Subcutaneous preadipocyte (primary cell): Measurements from ENCODE around the gene DAPK3. TPM values are rescaled to one million over a fixed set of nuclear protein-coding genes. Genes with fewer than 3 reads are reported as not detected.

Experiments
- small RNA-seq: library from RNA; depleted of rRNA; stranded (forward); fragments of <200 nt; gene quantifications from one replicate; pipeline ENCODE3, GENCODE V24; 2012
- total RNA-seq: library from RNA; depleted of rRNA; stranded (reverse); fragments of >200 nt; gene quantifications from 2 replicates; pipeline ENCODE4 v1.2.3, GENCODE V29; 2012

Gene DAPK3
- total RNA-seq, result 49.1 and 50.0 TPM in 2 replicates

DNA sequence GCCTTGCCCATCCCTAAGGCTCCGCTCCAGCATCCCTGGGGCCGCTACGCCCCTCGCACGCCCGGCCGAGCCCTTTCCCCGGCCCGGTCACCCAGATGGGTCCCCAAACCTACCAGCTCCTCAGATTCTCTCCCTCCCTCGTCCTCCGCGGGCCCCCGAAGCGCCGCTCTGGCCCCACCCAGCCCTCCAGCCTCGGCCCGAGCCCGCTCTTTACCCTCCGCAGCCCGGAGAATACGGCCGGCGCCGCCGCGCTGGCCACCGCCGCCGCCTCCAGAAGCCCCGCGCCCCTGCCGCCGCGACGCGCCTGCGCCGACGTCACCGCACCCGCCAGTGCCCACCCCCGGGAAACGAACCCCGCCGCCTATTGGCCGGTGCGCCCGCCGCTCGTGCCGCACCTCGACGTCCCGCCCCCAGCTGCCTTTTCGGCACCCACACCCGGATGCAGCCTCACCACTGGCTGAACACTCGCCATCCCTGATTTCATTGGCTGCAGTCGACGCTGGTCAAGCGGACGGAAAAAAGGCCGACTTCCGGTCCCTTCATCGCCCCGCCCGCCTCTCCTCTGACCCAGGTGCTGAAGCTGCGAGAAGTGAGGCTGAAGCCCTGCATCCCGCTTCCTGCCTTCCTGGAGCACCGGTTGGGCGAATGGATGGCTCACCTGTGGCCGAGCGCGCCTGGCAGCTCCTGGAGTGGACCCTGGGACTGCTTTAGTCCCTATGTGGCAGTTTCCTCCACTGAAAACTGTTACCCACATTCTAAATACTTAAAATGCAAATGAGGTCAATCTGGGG is at the start of gene DAPK3:
TSS of gene DAPK3 (minus strand) at position 292 of the 791 bp plus-strand sequence. CDS start 1,364 bp downstream, outside the sequence.

DNA sequence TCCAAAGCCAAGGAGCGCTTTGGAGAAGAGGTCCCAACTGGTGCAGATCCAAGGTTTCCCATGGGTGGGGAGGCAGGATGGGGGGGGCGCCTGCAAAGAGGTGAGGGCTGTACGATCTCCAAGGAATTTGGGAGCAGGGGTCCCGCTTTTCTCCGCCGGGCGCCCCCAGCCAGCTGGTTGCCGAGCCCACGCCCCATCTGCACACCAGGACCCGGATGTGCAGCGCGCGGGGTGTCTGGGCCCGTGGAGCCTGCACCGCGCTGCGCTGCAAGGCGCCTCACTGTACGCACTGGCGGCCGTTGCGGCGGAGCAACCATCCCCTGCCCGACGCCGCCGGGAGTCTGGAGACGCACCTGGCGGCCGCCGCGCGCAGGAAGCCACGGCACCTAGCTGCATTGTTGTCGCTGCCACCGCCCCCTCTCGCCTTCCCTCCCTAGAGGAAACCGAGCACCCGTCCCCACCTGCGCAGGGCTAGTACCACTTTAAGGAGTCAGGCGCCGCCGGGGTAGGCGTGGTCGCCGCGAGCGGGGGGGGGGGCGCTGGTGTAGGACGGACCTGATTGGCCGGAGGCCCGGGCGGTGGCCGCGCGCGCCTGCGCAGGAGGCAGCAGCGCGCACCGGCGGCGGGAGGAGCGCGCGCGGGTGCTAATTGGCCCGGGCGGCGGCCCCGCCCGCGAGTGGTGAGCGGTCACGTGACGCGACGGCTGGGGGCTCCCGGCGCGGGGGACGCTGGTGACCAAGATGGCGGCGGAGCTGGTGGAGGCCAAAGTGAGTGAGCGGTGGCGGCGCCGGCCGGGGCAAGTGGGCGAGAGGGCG is 36.3 kb upstream of the DAPK3 start, which contains the start of gene PIAS4:
TSS of gene PIAS4 (plus strand) at position 716 of the 815 bp plus-strand sequence. CDS start at position 741, 25 bp downstream.

DNA sequence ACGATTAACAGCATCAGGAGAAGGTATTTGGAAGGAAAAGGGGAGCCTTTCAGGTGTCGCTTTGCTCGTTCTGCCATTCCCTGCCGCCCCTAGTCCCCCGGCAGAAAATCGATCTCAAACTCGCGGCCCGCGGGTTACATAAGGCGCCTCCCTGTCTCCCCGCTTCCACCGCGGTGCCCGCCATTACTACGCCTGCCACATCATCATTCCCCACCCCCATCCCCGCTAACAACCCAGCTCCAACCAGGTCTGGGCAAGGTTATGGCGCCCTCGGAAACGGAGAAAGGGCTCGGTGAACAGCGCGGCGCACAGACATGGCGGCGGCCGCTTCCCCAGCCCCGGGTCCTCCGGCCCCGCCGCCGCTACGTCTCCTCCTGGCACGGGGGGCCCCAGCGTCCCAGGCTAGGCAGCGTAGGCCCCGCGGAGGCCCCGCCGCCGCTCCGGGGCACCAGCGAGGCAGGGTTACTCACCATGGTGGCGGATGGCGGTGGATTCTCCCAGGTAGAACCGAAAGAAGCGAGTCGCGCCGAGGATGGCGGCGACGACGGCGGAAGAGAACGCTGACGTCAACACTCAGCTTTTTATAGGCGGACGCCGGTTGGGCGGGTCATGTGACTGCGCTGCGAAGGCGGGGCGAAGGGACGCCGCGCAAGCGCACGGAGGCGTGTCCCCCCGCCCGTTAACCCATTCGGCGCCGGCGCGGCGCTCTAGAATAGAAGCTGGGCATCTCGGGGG is 14.2 kb upstream of the DAPK3 start, which contains the start of gene EEF2:
TSS of gene EEF2 (minus strand) at position 556 of the 735 bp plus-strand sequence. CDS start at position 473, 83 bp downstream.

DNA sequence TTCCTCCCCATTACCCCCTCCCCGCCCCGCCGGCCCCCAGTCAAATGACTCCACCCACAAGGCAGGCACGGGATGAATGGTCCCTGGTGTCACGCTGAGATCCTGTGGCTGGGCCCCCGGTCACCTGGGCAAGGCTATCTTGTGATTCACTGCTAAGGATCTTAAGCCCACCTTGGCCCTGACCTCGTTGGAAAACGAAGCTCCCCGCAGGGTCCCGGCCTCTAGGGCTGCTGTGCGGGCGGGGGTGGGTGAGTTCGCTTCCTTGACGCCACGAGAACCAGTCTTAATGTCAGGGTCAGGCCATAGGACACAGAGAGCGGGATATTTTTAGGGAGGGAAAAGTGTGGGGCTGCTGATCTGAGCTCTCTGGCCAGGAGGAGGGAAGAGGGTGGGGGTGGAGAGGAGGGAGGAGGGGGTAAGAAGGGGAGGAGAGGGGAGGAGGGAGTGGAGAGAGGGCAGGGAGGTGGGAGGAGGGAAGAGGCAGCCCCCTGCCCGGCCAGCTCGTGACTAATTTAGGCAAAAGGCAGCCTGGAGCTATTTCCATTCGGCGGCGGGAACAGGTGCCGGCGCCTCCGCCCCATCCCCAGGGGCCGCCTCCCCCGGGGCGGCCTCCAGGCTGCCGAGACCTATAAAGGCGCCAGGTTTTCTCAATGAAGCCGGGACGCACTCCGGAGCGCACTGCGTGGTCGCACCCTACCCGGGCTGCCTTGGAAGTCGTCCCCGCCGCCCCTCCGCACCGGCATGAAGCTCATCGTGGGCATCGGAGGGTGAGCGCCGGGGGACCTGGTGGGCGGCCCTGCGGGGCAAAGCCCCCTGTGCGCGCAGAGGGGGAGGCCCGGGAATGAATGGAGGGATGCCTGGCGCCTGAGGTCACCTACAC is 37.7 kb downstream of the DAPK3 start, which contains the start of gene NMRK2:
TSS of gene NMRK2 (plus strand) at position 139 of the 880 bp plus-strand sequence. CDS start at position 742, 603 bp downstream.

Small RNAs within 50 kb of the gene (small RNA-seq; reads per million reads assigned to genes)
- gene RN7SL202P (not detected), gene SNORD37 (27.3 reads per million, percentile 97 among the genes with 10 or more reads in this experiment)

Other genes with a start within 250 kb of the DAPK3 start
- 15.1 and 23.1 TPM in 2 replicates for gene APBA3, start 209.4 kb downstream of the DAPK3 start, total RNA-seq
- gene MRPL54, start 208.4 kb downstream of the DAPK3 start, total RNA-seq, result 35.3 and 38.3 TPM in 2 replicates
- gene RAX2, start 198.9 kb downstream of the DAPK3 start, total RNA-seq, result not detected in 2 replicates
- under 0.01 and 0.98 TPM in 2 replicates for gene MATK, start 184.7 kb downstream of the DAPK3 start, total RNA-seq
- gene ZFR2, start 102.1 kb downstream of the DAPK3 start, total RNA-seq, result not detected in 2 replicates
- gene ATCAY, start 90.4 kb downstream of the DAPK3 start, total RNA-seq, result not detected in 2 replicates
- gene NMRK2, start 38.0 kb downstream of the DAPK3 start, total RNA-seq, result not detected in 2 replicates
- gene EEF2, start 14.4 kb upstream of the DAPK3 start, total RNA-seq, result 2,601 and 2,769 TPM in 2 replicates
- 13.6 and 16.2 TPM in 2 replicates for gene PIAS4, start 36.6 kb upstream of the DAPK3 start, total RNA-seq
- gene ZBTB7A, start 95.8 kb upstream of the DAPK3 start, total RNA-seq, result 29.8 and 42.2 TPM in 2 replicates
- gene MAP2K2, start 153.0 kb upstream of the DAPK3 start, total RNA-seq, result 168 and 187 TPM in 2 replicates
- gene CREB3L3, start 182.5 kb upstream of the DAPK3 start, total RNA-seq, result not detected in 2 replicates
- 12.1 and 14.9 TPM in 2 replicates for gene SIRT6, start 211.5 kb upstream of the DAPK3 start, total RNA-seq
- 0.20 and 0.37 TPM in 2 replicates for gene ANKRD24, start 211.6 kb upstream of the DAPK3 start, total RNA-seq